ENCODE results near the gene EXOC4.
"Not testable (repeated sequence)": the region's sequence is repeated elsewhere in the genome, so short reads cannot be mapped to it uniquely, and the experiment has no call there.

The EXOC4 gene

GRCh38 chr7:133769668-133770067 lies 516.8 kb downstream of the EXOC4 start:
- H3K27me3 ChIP-seq (ENCODE audit: insufficient read depth, low read length): no peaks in the 10 kb centered on the region
- peaks cover 38% of the 10 kb centered on the region for H3K4me1 ChIP-seq (ENCODE audit: insufficient read depth, low read length)
- H3K4me3 ChIP-seq (ENCODE audit: low read length): no peak overlapping the region
- no peak overlapping the region for H2AFZ ChIP-seq (ENCODE audit: low read depth, low read length)
- no peaks in the 10 kb centered on the region for H3K36me3 ChIP-seq (ENCODE audit: insufficient read depth, low read length)
- H3K9me3 ChIP-seq (ENCODE audit: low read length): no peaks in the 10 kb centered on the region

GRCh38 chr7:133770863-133771492 lies 518.1 kb downstream of the EXOC4 start:
- Histone ChIP-seq H3K9me3 (ENCODE audit: low read length) (no peaks in the 10 kb centered on the region), H3K36me3 (ENCODE audit: insufficient read depth, low read length) (no peaks in the 10 kb centered on the region), H3K4me1 (ENCODE audit: insufficient read depth, low read length) (peaks cover 42% of the 10 kb centered on the region), H3K27me3 (ENCODE audit: insufficient read depth, low read length) (no peaks in the 10 kb centered on the region), H3K4me3 (ENCODE audit: low read length) (no peak overlapping the region), H2AFZ (ENCODE audit: low read depth, low read length) (no peak overlapping the region)

GRCh38 chr7:133771788-133772419 lies 519.0 kb downstream of the EXOC4 start:
- Histone ChIP-seq H3K4me1 (ENCODE audit: insufficient read depth, low read length) (peaks cover 42% of the 10 kb centered on the region), H3K4me3 (ENCODE audit: low read length) (no peak overlapping the region), H3K9me3 (ENCODE audit: low read length) (no peaks in the 10 kb centered on the region), H2AFZ (ENCODE audit: low read depth, low read length) (no peak overlapping the region), H3K27me3 (ENCODE audit: insufficient read depth, low read length) (no peaks in the 10 kb centered on the region), H3K36me3 (ENCODE audit: insufficient read depth, low read length) (no peaks in the 10 kb centered on the region)

- H3K36me3 ChIP-seq (ENCODE audit: insufficient read depth, low read length): no peaks in the 10 kb centered on the region
These were observed 520.7 kb downstream of the EXOC4 start for GRCh38 chr7:133773601-133774000.

GRCh38 chr7:133775201-133775600 lies 522.3 kb downstream of the EXOC4 start:
- H3K4me1 ChIP-seq (ENCODE audit: insufficient read depth, low read length): peaks cover 27% of the 10 kb centered on the region
- H3K36me3 ChIP-seq (ENCODE audit: insufficient read depth, low read length): no peaks in the 10 kb centered on the region
- no peak overlapping the region for H3K4me3 ChIP-seq (ENCODE audit: low read length)
- H3K9me3 ChIP-seq (ENCODE audit: low read length): no peaks in the 10 kb centered on the region
- H3K27me3 ChIP-seq (ENCODE audit: insufficient read depth, low read length): no peaks in the 10 kb centered on the region
- H2AFZ ChIP-seq (ENCODE audit: low read depth, low read length): no peak overlapping the region

More at GRCh38 chr7:133773601-133774000, 520.7 kb downstream of the EXOC4 start:
- Histone ChIP-seq H3K9me3 (ENCODE audit: low read length) (no peaks in the 10 kb centered on the region), H2AFZ (ENCODE audit: low read depth, low read length) (no peak overlapping the region), H3K4me1 (ENCODE audit: insufficient read depth, low read length) (peaks cover 37% of the 10 kb centered on the region), H3K4me3 (ENCODE audit: low read length) (no peak overlapping the region), H3K27me3 (ENCODE audit: insufficient read depth, low read length) (no peaks in the 10 kb centered on the region)

GRCh38 chr7:133776266-133776665 lies 523.4 kb downstream of the EXOC4 start:
- Histone ChIP-seq H3K27me3 (ENCODE audit: insufficient read depth, low read length) (no peaks in the 10 kb centered on the region), H3K36me3 (ENCODE audit: insufficient read depth, low read length) (no peaks in the 10 kb centered on the region), H3K4me3 (ENCODE audit: low read length) (no peak overlapping the region), H3K9me3 (ENCODE audit: low read length) (no peaks in the 10 kb centered on the region), H3K4me1 (ENCODE audit: insufficient read depth, low read length) (peaks cover 19% of the 10 kb centered on the region), H2AFZ (ENCODE audit: low read depth, low read length) (no peak overlapping the region)

GRCh38 chr7:133777701-133778100 lies 524.8 kb downstream of the EXOC4 start:
- no peak overlapping the region for H3K4me3 ChIP-seq (ENCODE audit: low read length)
- peaks cover 19% of the 10 kb centered on the region for H3K4me1 ChIP-seq (ENCODE audit: insufficient read depth, low read length)
- no peak overlapping the region for H2AFZ ChIP-seq (ENCODE audit: low read depth, low read length)
- no peaks in the 10 kb centered on the region for H3K9me3 ChIP-seq (ENCODE audit: low read length)
- no peaks in the 10 kb centered on the region for H3K27me3 ChIP-seq (ENCODE audit: insufficient read depth, low read length)
- H3K36me3 ChIP-seq (ENCODE audit: insufficient read depth, low read length): no peaks in the 10 kb centered on the region

- Histone ChIP-seq H3K36me3 (ENCODE audit: insufficient read depth, low read length) (no peaks in the 10 kb centered on the region), H3K4me3 (ENCODE audit: low read length) (no peak overlapping the region), H3K27me3 (ENCODE audit: insufficient read depth, low read length) (no peaks in the 10 kb centered on the region), H3K4me1 (ENCODE audit: insufficient read depth, low read length) (peaks cover 18% of the 10 kb centered on the region), H2AFZ (ENCODE audit: low read depth, low read length) (no peak overlapping the region), H3K9me3 (ENCODE audit: low read length) (no peaks in the 10 kb centered on the region)
These were observed 525.6 kb downstream of the EXOC4 start for GRCh38 chr7:133778472-133778871.

GRCh38 chr7:133779538-133779937 lies 526.7 kb downstream of the EXOC4 start:
- H3K4me3 ChIP-seq (ENCODE audit: low read length); H3K9me3 ChIP-seq (ENCODE audit: low read length); H3K36me3 ChIP-seq (ENCODE audit: insufficient read depth, low read length); H3K27me3 ChIP-seq (ENCODE audit: insufficient read depth, low read length); H2AFZ ChIP-seq (ENCODE audit: low read depth, low read length): not testable (repeated sequence)
- H3K4me1 ChIP-seq (ENCODE audit: insufficient read depth, low read length): peaks cover 18% of the 10 kb centered on the region

GRCh38 chr7:133780912-133781311 lies 528.0 kb downstream of the EXOC4 start:
- no peak overlapping the region for H2AFZ ChIP-seq (ENCODE audit: low read depth, low read length)
- no peaks in the 10 kb centered on the region for H3K36me3 ChIP-seq (ENCODE audit: insufficient read depth, low read length)
- no peak overlapping the region for H3K4me3 ChIP-seq (ENCODE audit: low read length)
- H3K27me3 ChIP-seq (ENCODE audit: insufficient read depth, low read length): no peaks in the 10 kb centered on the region
- no peaks in the 10 kb centered on the region for H3K9me3 ChIP-seq (ENCODE audit: low read length)
- H3K4me1 ChIP-seq (ENCODE audit: insufficient read depth, low read length): peaks cover 14% of the 10 kb centered on the region

GRCh38 chr7:133781486-133782090 lies 528.7 kb downstream of the EXOC4 start:
- Histone ChIP-seq H3K4me3 (ENCODE audit: low read length) (no peak overlapping the region), H3K36me3 (ENCODE audit: insufficient read depth, low read length) (no peaks in the 10 kb centered on the region), H3K9me3 (ENCODE audit: low read length) (no peaks in the 10 kb centered on the region), H3K4me1 (ENCODE audit: insufficient read depth, low read length) (peaks cover 14% of the 10 kb centered on the region), H3K27me3 (ENCODE audit: insufficient read depth, low read length) (no peaks in the 10 kb centered on the region), H2AFZ (ENCODE audit: low read depth, low read length) (no peak overlapping the region)

GRCh38 chr7:133782470-133782869 lies 529.6 kb downstream of the EXOC4 start:
- Histone ChIP-seq H3K9me3 (ENCODE audit: low read length) (no peaks in the 10 kb centered on the region), H3K4me3 (ENCODE audit: low read length) (no peak overlapping the region), H2AFZ (ENCODE audit: low read depth, low read length) (no peak overlapping the region)

GRCh38 chr7:133783276-133783675 lies 530.4 kb downstream of the EXOC4 start:
- no peaks in the 10 kb centered on the region for H3K27me3 ChIP-seq (ENCODE audit: insufficient read depth, low read length)
- no peak overlapping the region for H3K4me3 ChIP-seq (ENCODE audit: low read length)
- no peaks in the 10 kb centered on the region for H3K9me3 ChIP-seq (ENCODE audit: low read length)
- H3K4me1 ChIP-seq (ENCODE audit: insufficient read depth, low read length): peaks cover 14% of the 10 kb centered on the region
- H3K36me3 ChIP-seq (ENCODE audit: insufficient read depth, low read length): no peaks in the 10 kb centered on the region
- no peak overlapping the region for H2AFZ ChIP-seq (ENCODE audit: low read depth, low read length)

More at GRCh38 chr7:133782470-133782869, 529.6 kb downstream of the EXOC4 start:
- peaks cover 14% of the 10 kb centered on the region for H3K4me1 ChIP-seq (ENCODE audit: insufficient read depth, low read length)
- no peaks in the 10 kb centered on the region for H3K36me3 ChIP-seq (ENCODE audit: insufficient read depth, low read length)
- H3K27me3 ChIP-seq (ENCODE audit: insufficient read depth, low read length): no peaks in the 10 kb centered on the region
